Stimulated activated CD4-positive, alpha-beta T cell treated with anti-CD3 and anti-CD28 coated beads, Interleukin-12 subunit alpha, Interleukin-12 subunit beta, amount 100 ng/mL, for 24 hours (primary cell): Measurements from ENCODE around the gene VIM.

Source experiments
- DNase-seq, 2 experiments: peaks; one replicate each; pipeline ENCODE4 v3.0.0-alpha.2; 2020; ENCODE audit warnings: low read depth in 2 of 2

The VIM gene

GRCh38 chr10:17228091-17229015, at the start of gene VIM:
TSS of gene VIM (plus strand) at chr10:17228241. CDS start at chr10:17229423, 1,182 bp downstream.
- peak; percentile 65 to 79 for DNase-seq

- DNase-seq: no peak
These were observed 49.0 kb upstream of the VIM start for GRCh38 chr10:17179002-17179401.

GRCh38 chr10:17181110-17181509, 46.9 kb upstream of the VIM start:
- DNase-seq: no peak

- no peak for DNase-seq
These were observed 46.3 kb upstream of the VIM start for GRCh38 chr10:17181751-17182150.

GRCh38 chr10:17183110-17183509, 44.9 kb upstream of the VIM start:
- DNase-seq: no peak

GRCh38 chr10:17185873-17186272, 42.2 kb upstream of the VIM start:
- DNase-seq: no peak

- no peak for DNase-seq
These were observed 39.3 kb upstream of the VIM start for GRCh38 chr10:17188644-17189172.

GRCh38 chr10:17190602-17191001, 37.4 kb upstream of the VIM start:
- DNase-seq: no peak

GRCh38 chr10:17195083-17195482, 33.0 kb upstream of the VIM start:
- no peak for DNase-seq

- DNase-seq: no peak
These were observed 32.0 kb upstream of the VIM start for GRCh38 chr10:17196045-17196444.

GRCh38 chr10:17196573-17196972, 31.5 kb upstream of the VIM start:
- no peak for DNase-seq

- no peak for DNase-seq
These were observed 28.7 kb upstream of the VIM start for GRCh38 chr10:17199351-17199804.

- DNase-seq: no peak
These were observed 27.8 kb upstream of the VIM start for GRCh38 chr10:17200001-17200911.

GRCh38 chr10:17200912-17201793, 26.9 kb upstream of the VIM start, which contains the start of gene TRDMT1:
TSS of gene TRDMT1 (minus strand) at chr10:17201672. CDS start at chr10:17201634, 38 bp downstream.
- DNase-seq: peak; percentile 62 to 73

GRCh38 chr10:17201794-17202116, 26.3 kb upstream of the VIM start:
- no peak for DNase-seq

GRCh38 chr10:17202506-17202905, 25.5 kb upstream of the VIM start:
- no peak for DNase-seq

- DNase-seq: no peak
These were observed 25.0 kb upstream of the VIM start for GRCh38 chr10:17202999-17203398.

GRCh38 chr10:17203416-17203815, 24.6 kb upstream of the VIM start:
- no peak for DNase-seq

GRCh38 chr10:17206210-17206709, 21.8 kb upstream of the VIM start:
- no peak for DNase-seq

- DNase-seq: no peak
These were observed 19.6 kb upstream of the VIM start for GRCh38 chr10:17208476-17208875.

GRCh38 chr10:17209302-17209701, 18.7 kb upstream of the VIM start:
- no peak for DNase-seq
